Breast epithelium (tissue), 4 donors: ENCODE data around the gene BMS1. TPM values are rescaled to one million over a fixed set of nuclear protein-coding genes. Genes with fewer than 3 reads are reported as not detected.

Experiments
- DNase-seq, 2 donors: peaks; one replicate each; pipeline ENCODE4 v3.0.0-alpha.2; 2019; ENCODE audit warnings: low spot score in 2 of 2
- H3K27ac ChIP-seq, 2 donors: fragments of 200-600 bp; sonication (generic) in 1 of 2; one replicate each; pipeline ENCODE4 v1.5.1; 2016 to 2019; ENCODE audit warnings: mild to moderate bottlenecking in 1 of 2
- H3K27me3 ChIP-seq, 2 donors: fragments of 200-600 bp; sonication (generic) in 1 of 2; one replicate each; pipeline versions ENCODE4 v1.5.1 to v1.6.0; 2017 to 2019; ENCODE audit warnings: control low read depth in 1 of 2, mild to moderate bottlenecking in 1 of 2
- H3K36me3 ChIP-seq: fragments of 200-600 bp; one replicate; pipeline ENCODE4 v1.5.1; 2019
- H3K4me1 ChIP-seq, 2 donors: fragments of 200-600 bp; sonication (generic); one replicate each; pipeline ENCODE4 v1.5.1; 2016 to 2019; ENCODE audit warnings: control low read depth in 1 of 2
- H3K4me3 ChIP-seq, 3 donors: fragments of 200-600 bp; sonication (generic); 1 replicate in 2 of 3; 2 replicates in 1 of 3; pipeline ENCODE4 v1.5.1; 2016 to 2019; ENCODE audit warnings: mild to moderate bottlenecking in 3 of 3, moderate library complexity in 2 of 3
- H3K9me3 ChIP-seq, 2 donors: fragments of 200-600 bp; sonication (generic) in 1 of 2; one replicate each; pipeline ENCODE4 v1.5.1; 2016 to 2019; ENCODE audit warnings: control low read depth in 1 of 2
- POLR2A ChIP-seq: fragments of 450-650 bp; IDR thresholded peaks from one replicate; pipeline ENCODE4 v1.6.1; 2016; ENCODE audit warnings: antibody characterized with exemption, mild to moderate bottlenecking, moderate library complexity
- POLR2AphosphoS5 ChIP-seq, 3 donors: sonication (generic); formaldehyde crosslinking; IDR thresholded peaks; one replicate each; pipeline ENCODE4 v1.6.1; 2017; ENCODE audit warnings: antibody characterized with exemption in 3 of 3
- intact Hi-C: fragments of 100-400 bp; cut with DNase I; formaldehyde crosslinking; loops from one replicate; pipeline ENCODE4 v1.15.1; 2023; ENCODE audit warnings: low total_unique reads
- total RNA-seq, 3 donors: library from RNA; depleted of rRNA; stranded (reverse); fragments of >200 nt; gene quantifications; one replicate each; pipeline ENCODE4 v1.1.0, GENCODE V29; 2016
- TF ChIP-seq, protein P1 (sequence below), 3 donors: fragments of 450-650 bp; IDR thresholded peaks; one replicate each; pipeline ENCODE4 v1.5.1; 2016 to 2017; ENCODE audit warnings: antibody characterized with exemption in 3 of 3, mild to moderate bottlenecking in 3 of 3, moderate library complexity in 3 of 3

BMS1 gene
- total RNA-seq, 3 donors from 2014 or later, result 12.6 to 18.4 (median 17.3) TPM

DNA sequence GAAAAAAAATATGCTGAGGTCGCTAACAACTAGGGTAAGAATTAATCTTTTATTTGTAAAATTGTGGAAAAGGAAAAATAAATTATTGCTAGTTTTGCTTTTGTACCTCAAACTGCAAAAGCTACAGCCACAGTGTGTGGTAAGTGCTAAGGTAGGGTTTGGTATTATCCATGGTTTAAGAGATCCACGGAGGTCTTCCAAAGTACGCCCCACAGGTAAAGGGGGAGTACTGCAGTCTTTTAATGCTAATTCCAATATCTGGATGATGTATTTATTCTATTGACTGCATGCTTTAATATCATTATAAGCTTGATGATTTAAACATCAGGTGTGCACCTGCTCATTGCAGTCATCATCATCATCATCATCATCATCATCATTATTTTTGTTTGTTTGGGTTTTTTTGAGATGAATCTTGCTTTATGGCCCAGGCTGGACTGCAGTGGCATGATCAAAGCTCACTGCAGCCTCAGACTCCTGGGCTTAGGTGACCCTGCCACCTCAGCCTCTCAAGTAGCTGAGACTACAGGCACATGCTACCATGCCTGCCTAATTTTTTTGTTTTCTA lies 38.4 kb upstream of the BMS1 start:
- TF ChIP-seq POLR2AphosphoS5 (IDR thresholded peaks at IDR 0.05) (no peak), POLR2A (no peak)
- TF ChIP-seq, protein P1, sequence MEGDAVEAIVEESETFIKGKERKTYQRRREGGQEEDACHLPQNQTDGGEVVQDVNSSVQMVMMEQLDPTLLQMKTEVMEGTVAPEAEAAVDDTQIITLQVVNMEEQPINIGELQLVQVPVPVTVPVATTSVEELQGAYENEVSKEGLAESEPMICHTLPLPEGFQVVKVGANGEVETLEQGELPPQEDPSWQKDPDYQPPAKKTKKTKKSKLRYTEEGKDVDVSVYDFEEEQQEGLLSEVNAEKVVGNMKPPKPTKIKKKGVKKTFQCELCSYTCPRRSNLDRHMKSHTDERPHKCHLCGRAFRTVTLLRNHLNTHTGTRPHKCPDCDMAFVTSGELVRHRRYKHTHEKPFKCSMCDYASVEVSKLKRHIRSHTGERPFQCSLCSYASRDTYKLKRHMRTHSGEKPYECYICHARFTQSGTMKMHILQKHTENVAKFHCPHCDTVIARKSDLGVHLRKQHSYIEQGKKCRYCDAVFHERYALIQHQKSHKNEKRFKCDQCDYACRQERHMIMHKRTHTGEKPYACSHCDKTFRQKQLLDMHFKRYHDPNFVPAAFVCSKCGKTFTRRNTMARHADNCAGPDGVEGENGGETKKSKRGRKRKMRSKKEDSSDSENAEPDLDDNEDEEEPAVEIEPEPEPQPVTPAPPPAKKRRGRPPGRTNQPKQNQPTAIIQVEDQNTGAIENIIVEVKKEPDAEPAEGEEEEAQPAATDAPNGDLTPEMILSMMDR (IDR thresholded peaks at IDR 0.05), result no peak
- intact Hi-C loops, result no loop called here
- H3K9me3 ChIP-seq, result peaks cover 10 to 16% of the 10 kb centered on the region in 2 donors
- H3K4me1 ChIP-seq, result no peaks in the 10 kb centered on the region
- H3K36me3 ChIP-seq, result no peaks in the 10 kb centered on the region
- no peak overlapping the region for H3K27ac ChIP-seq
- H3K27me3 ChIP-seq, result no peaks in the 10 kb centered on the region
- DNase-seq, result no peak
- no peak overlapping the region for H3K4me3 ChIP-seq

DNA sequence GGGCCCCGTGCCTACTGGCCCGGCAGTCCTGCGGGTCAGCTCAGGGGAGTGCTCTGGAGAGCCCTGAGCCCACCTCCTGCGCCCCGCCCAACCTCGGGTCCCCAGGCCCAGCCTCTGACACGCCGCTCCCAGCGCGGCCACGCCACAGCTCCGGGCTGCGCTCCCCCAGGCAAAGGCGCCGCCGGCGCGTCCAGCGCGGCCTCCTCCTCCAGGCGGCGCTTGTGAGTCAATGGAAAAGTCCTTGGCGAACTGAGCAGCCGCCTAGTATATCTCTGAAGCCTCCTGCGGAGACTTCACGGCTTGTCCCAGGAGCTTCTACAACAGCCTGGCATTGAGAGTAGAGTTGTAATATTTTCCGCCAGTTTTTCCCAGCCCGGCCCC lies 29.5 kb upstream of the BMS1 start:
- Histone ChIP-seq H3K9me3 (no peaks in the 10 kb centered on the region), H3K36me3 (no peaks in the 10 kb centered on the region), H3K4me3 (peak overlapping the region; percentile 62 to 83 (median 66)), H3K27ac (peak overlapping the region in 1 of 2 donors; percentile 67), H3K27me3 (peaks cover 0 to 16% of the 10 kb centered on the region in 2 donors), H3K4me1 (peaks cover 0 to 3% of the 10 kb centered on the region in 2 donors)
- TF ChIP-seq, protein P1 (IDR thresholded peaks at IDR 0.05), result peak; percentile 66 to 81 (median 71)
- TF ChIP-seq POLR2AphosphoS5 (IDR thresholded peaks at IDR 0.05) (no peak), POLR2A (no peak)
- peak in 1 of 2 donors; percentile 31 for DNase-seq
- intact Hi-C loops, result no loop called here

DNA sequence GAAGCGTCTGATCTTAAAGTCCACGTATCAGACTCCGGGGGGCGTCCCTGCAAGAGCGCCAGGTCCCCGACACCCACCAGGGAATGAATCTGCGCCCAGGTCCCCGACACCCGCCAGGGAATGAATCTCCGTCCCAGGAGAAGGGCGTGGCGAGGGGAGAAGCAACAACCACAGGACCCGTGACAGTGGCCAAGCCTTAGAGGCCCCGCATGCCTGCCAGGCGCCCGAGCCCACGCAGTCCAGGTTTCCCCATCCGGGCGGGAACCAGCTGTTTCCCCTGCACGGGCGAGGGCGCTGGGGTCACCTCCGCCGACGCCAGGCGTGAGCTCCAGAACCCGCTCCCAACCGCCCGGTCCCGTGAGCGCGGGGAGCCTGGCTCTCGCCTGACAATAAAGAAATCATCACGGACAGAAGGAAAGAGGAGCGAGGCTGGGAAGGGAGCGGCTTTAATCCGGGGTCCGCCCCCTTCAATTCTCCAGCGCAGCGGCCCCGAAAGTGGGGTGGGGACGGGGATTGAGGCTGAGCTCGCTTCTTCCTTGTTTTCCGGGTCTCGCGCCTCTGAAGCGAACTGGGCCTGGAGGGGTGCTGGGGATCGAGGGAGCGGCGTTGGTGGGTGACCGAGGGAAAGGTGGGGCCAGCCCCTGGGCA lies 29.0 kb upstream of the BMS1 start:
- Histone ChIP-seq H3K36me3 (no peaks in the 10 kb centered on the region), H3K27ac (peak overlapping the region in 1 of 2 donors; percentile 67)

DNA sequence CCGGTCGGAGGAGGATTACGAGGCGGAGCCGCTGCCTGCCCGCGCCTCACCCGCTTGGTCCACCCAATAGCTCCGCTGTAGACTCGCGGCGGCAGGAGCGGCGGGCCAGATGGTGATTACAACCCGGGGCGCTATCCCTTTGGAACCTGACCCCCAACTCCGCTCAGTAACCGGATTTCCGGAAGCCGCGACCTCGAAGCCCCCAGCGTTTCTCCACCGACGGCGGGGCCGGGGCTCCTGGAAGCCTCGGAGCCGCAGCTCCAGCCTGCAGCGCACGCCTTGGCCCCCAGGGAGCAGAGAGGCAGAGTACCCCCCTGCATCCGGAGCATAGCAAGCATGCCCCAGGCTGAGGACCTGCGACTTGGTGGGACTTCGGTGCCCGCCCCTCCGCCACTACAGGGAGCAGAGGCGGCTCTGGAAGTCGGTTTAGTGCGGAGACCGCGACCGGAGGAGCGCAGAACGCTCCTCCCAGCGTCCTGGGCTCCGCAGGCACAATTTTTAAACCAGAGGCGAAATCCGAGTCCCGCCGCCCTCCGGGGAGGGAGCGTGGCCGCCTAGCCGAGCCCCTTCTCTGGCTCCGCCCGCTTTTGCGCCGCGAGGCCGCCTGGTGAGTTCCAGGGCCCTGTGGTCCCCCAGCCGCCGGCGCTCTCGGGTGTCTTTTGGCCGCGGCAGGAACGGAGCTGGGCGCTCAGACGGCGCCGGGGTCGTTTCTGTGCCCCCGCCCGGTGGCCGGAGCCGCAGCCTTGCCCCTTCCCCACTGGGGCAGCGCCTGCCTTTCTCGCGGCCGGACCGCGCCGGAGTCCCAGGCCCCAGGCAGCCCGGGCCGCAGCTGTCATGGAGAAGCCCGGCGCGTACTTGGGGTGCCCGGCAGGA lies 28.2 kb upstream of the BMS1 start:
- Histone ChIP-seq H3K4me3 (peak overlapping the region; percentile 62 to 83 (median 66)), H3K36me3 (no peaks in the 10 kb centered on the region), H3K9me3 (no peaks in the 10 kb centered on the region), H3K27me3 (peaks cover 0 to 16% of the 10 kb centered on the region in 2 donors), H3K27ac (peak overlapping the region in 1 of 2 donors; percentile 67), H3K4me1 (peaks cover 0 to 3% of the 10 kb centered on the region in 2 donors)
- intact Hi-C loops, result no loop called here
- TF ChIP-seq, protein P1 (IDR thresholded peaks at IDR 0.05), result no peak
- TF ChIP-seq POLR2AphosphoS5 (IDR thresholded peaks at IDR 0.05), result no peak
- TF ChIP-seq POLR2A, result no peak
- no peak for DNase-seq

More for the DNA sequence above, 29.0 kb upstream of the BMS1 start:
- H3K9me3 ChIP-seq, result no peaks in the 10 kb centered on the region
- no peak for DNase-seq
- H3K27me3 ChIP-seq, result peaks cover 0 to 16% of the 10 kb centered on the region in 2 donors
- intact Hi-C loops, result no loop called here
- peak overlapping the region; percentile 62 to 83 (median 66) for H3K4me3 ChIP-seq
- TF ChIP-seq POLR2AphosphoS5 (IDR thresholded peaks at IDR 0.05), result no peak
- no peak for TF ChIP-seq POLR2A
- TF ChIP-seq, protein P1 (IDR thresholded peaks at IDR 0.05), result no peak
- peaks cover 0 to 3% of the 10 kb centered on the region in 2 donors for H3K4me1 ChIP-seq
